GM23338 (cell line): ENCODE measurements around the gene CMYA5. TPM values are rescaled to one million over a fixed set of nuclear protein-coding genes. Genes with fewer than 3 reads are reported as not detected.

Experiments
- ATAC-seq: fragments of 200-7000 bp; cut with Tn5 transposase; 3 replicates; pipeline ENCODE4 v1.9.1; 2020
- DNase-seq: peaks from one replicate; pipeline ENCODE4 v3.0.0-alpha.2; 2015; ENCODE audit warnings: low spot score
- H2AFZ ChIP-seq: fragments of 200-600 bp; sonication (generic); 2 replicates; pipeline ENCODE4 v1.8.0; 2016; ENCODE audit warnings: antibody characterized with exemption, mild to moderate bottlenecking, moderate library complexity
- H3F3A ChIP-seq: fragments of 200-600 bp; sonication (generic); replicated peaks from 2 replicates; pipeline ENCODE4 v1.8.0; 2017; ENCODE audit warnings: antibody characterized with exemption, mixed run types, low read depth
- H3K27ac ChIP-seq: fragments of 200-600 bp; sonication (generic); 2 replicates; pipeline ENCODE4 v1.6.1; 2016; ENCODE audit warnings: low read depth
- H3K27me3 ChIP-seq: fragments of 200-600 bp; sonication (generic); 2 replicates; pipeline ENCODE4 v1.8.0; 2016; ENCODE audit warnings: mild to moderate bottlenecking, mixed run types, moderate library complexity; ENCODE audit not compliant: insufficient read depth
- H3K36me3 ChIP-seq: fragments of 200-600 bp; sonication (generic); 2 replicates; pipeline ENCODE4 v1.8.0; 2016; ENCODE audit warnings: mild to moderate bottlenecking; ENCODE audit not compliant: insufficient read depth
- H3K4me1 ChIP-seq: fragments of 200-600 bp; sonication (generic); 2 replicates; pipeline ENCODE4 v1.8.0; 2016; ENCODE audit warnings: mild to moderate bottlenecking, moderate library complexity; ENCODE audit not compliant: insufficient read depth
- H3K4me2 ChIP-seq: fragments of 200-600 bp; sonication (generic); 2 replicates; pipeline ENCODE4 v1.7.1; 2017; ENCODE audit warnings: mixed run types
- H3K4me3 ChIP-seq: fragments of 200-600 bp; sonication (generic); 2 replicates; pipeline ENCODE4 v1.6.1; 2016; ENCODE audit warnings: mixed run types
- H3K79me2 ChIP-seq: fragments of 200-600 bp; sonication (generic); replicated peaks from 2 replicates; pipeline ENCODE4 v1.8.0; 2017; ENCODE audit warnings: mild to moderate bottlenecking; ENCODE audit not compliant: insufficient read depth
- H3K9me2 ChIP-seq: fragments of 200-600 bp; sonication (generic); 2 replicates; pipeline ENCODE4 v1.8.0; 2017; ENCODE audit not compliant: insufficient read depth
- H4K20me1 ChIP-seq: fragments of 200-600 bp; sonication (generic); replicated peaks from 2 replicates; pipeline ENCODE4 v1.8.0; 2017; ENCODE audit warnings: mild to moderate bottlenecking; ENCODE audit not compliant: insufficient read depth
- H3K27ac Mint-ChIP-seq: 2 replicates; pipeline ENCODE4 v1.8.0; 2020; ENCODE audit warnings: inconsistent platforms, mild to moderate bottlenecking, moderate library complexity, mixed read lengths
- H3K27me3 Mint-ChIP-seq: 3 replicates; pipeline ENCODE4 v1.8.0; 2022; ENCODE audit warnings: low read depth, mild to moderate bottlenecking, moderate library complexity, mixed read lengths, inconsistent platforms; ENCODE audit not compliant: insufficient read depth, poor library complexity
- H3K36me3 Mint-ChIP-seq: 3 replicates; pipeline ENCODE4 v1.8.0; 2021; ENCODE audit warnings: low read depth, mild to moderate bottlenecking, inconsistent platforms, moderate library complexity, mixed read lengths
- H3K4me1 Mint-ChIP-seq: 3 replicates; pipeline ENCODE4 v1.8.0; 2020; ENCODE audit warnings: mild to moderate bottlenecking, inconsistent platforms, mixed read lengths
- H3K4me3 Mint-ChIP-seq: 3 replicates; pipeline ENCODE4 v1.8.0; 2021; ENCODE audit warnings: moderate library complexity, mild to moderate bottlenecking, inconsistent platforms, mixed read lengths
- H3K9me3 Mint-ChIP-seq: 3 replicates; pipeline ENCODE4 v1.8.0; 2020; ENCODE audit warnings: moderate library complexity, mild to moderate bottlenecking, inconsistent platforms, mixed read lengths
- CTCF ChIP-seq, 2 experiments: fragments of 200-600 bp in 1 of 2; sonication (generic) in 1 of 2; conservative IDR thresholded peaks; 2 replicates each; pipeline versions ENCODE4 v1.5.1 to v1.6.1; 2016 to 2017; ENCODE audit warnings: antibody characterized with exemption in 2 of 2, low read depth in 2 of 2, mild to moderate bottlenecking in 2 of 2, moderate library complexity in 1 of 2
- EZH2 ChIP-seq: fragments of 200-600 bp; sonication (generic); IDR thresholded peaks from one replicate; pipeline ENCODE4 v1.8.0; 2017; ENCODE audit warnings: antibody characterized with exemption, mild to moderate bottlenecking, low read depth; ENCODE audit not compliant: unreplicated experiment
- JUNB ChIP-seq: IDR thresholded peaks from one replicate; pipeline ENCODE4 v1.6.1; 2016; ENCODE audit warnings: antibody characterized with exemption; ENCODE audit not compliant: unreplicated experiment
- NANOG ChIP-seq: IDR thresholded peaks from 2 replicates; pipeline ENCODE4 v1.6.1; 2016; ENCODE audit warnings: antibody characterized with exemption, borderline replicate concordance
- POLR2AphosphoS5 ChIP-seq: IDR thresholded peaks from 2 replicates; pipeline ENCODE4 v1.6.1; 2016; ENCODE audit warnings: antibody characterized with exemption, low read depth
- REST ChIP-seq: IDR thresholded peaks from one replicate; pipeline ENCODE4 v1.6.1; 2018; ENCODE audit warnings: antibody characterized with exemption; ENCODE audit not compliant: unreplicated experiment
- STAT1 ChIP-seq: IDR thresholded peaks from one replicate; pipeline ENCODE4 v1.6.1; 2016; ENCODE audit warnings: antibody characterized with exemption; ENCODE audit not compliant: unreplicated experiment
- ZNF114 ChIP-seq: fragments of 250-450 bp; sonication (Bioruptor Pico); IDR thresholded peaks from 2 replicates; pipeline ENCODE4 v1.5.0; 2020; ENCODE audit warnings: mild to moderate bottlenecking, moderate library complexity
- ZNF331 ChIP-seq: fragments of 250-450 bp; sonication (Bioruptor Pico); IDR thresholded peaks from 2 replicates; pipeline ENCODE4 v1.5.0; 2020; ENCODE audit warnings: low read depth, mild to moderate bottlenecking, moderate library complexity
- ZNF462 ChIP-seq: fragments of 250-450 bp; sonication (Bioruptor Pico); IDR thresholded peaks from 2 replicates; pipeline ENCODE4 v1.5.0; 2020; ENCODE audit warnings: mild to moderate bottlenecking, moderate library complexity
- polyA plus RNA-seq: library from polyadenylated mRNA; unstranded; fragments of >200 nt; fragmentation: Nextera tagmentation; extraction: Ambion mirVana; gene quantifications from 2 replicates; pipeline ENCODE4 v1.2.1, GENCODE V29; 2016
- total RNA-seq: library from RNA; depleted of rRNA; stranded (reverse); fragments of >200 nt; shearing (Covaris generic); gene quantifications from 2 replicates; pipeline ENCODE4 v1.2.3, GENCODE V29; 2014
- TF ChIP-seq, protein P1 (sequence below): IDR thresholded peaks from 2 replicates; pipeline ENCODE4 v1.6.1; 2016; ENCODE audit warnings: antibody characterized with exemption

CMYA5 gene
- total and polyA plus RNA-seq, 2 experiments from 2014 or later = 0.45 to 0.49 TPM

DNA sequence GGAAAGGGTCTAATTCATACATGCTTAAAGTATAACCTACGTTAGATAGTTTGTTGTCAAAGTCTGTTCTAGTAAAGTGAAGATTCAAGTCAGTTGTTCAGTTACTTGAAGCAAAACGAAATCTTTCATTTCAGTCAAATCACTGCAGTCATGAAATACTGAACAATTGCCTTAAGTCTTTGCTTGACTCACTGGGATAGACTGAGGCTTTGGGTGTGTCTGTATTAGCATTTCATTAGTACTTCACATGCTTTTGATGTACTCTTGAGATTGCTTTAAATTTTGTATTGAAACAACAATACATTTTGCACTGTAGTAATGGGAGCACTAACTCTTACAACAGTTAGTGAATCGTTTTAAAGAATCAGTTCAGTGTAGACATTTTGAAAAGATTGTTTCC is 4.0 kb upstream of the CMYA5 start:
- Mint-ChIP-seq H3K9me3 (no peaks in the 10 kb centered on the region), H3K4me1 (peaks cover 5% of the 10 kb centered on the region), H3K4me3 (no peak overlapping the region), H3K36me3 (peaks cover 22% of the 10 kb centered on the region), H3K27me3 (peaks cover 10% of the 10 kb centered on the region), H3K27ac (no peak overlapping the region)
- no peak overlapping the region for H3K27ac ChIP-seq
- ATAC-seq = no peak
- no peak for DNase-seq
- TF ChIP-seq ZNF462 (CRISPR knock-in tag) (no peak), POLR2AphosphoS5 (no peak), JUNB (no peak), STAT1 (no peak), REST (no peak), EZH2 (no peak), ZNF331 (no peak), ZNF114 (no peak), CTCF (conservative IDR thresholded peaks at IDR 0.05; ENCODE audit: low read depth in 2 of 2) (no peak), NANOG (no peak)
- TF ChIP-seq, protein P1, sequence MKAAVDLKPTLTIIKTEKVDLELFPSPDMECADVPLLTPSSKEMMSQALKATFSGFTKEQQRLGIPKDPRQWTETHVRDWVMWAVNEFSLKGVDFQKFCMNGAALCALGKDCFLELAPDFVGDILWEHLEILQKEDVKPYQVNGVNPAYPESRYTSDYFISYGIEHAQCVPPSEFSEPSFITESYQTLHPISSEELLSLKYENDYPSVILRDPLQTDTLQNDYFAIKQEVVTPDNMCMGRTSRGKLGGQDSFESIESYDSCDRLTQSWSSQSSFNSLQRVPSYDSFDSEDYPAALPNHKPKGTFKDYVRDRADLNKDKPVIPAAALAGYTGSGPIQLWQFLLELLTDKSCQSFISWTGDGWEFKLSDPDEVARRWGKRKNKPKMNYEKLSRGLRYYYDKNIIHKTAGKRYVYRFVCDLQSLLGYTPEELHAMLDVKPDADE = no peak
- H3K4me3 ChIP-seq = no peak overlapping the region
- H3K4me1 ChIP-seq = peaks cover 5% of the 10 kb centered on the region; the same call in 1 of the 2 replicates
- no peaks in the 10 kb centered on the region for H3K36me3 ChIP-seq
- no peaks in the 10 kb centered on the region for H3K79me2 ChIP-seq
- H3K27me3 ChIP-seq = peaks cover 6% of the 10 kb centered on the region; the same call in 1 of the 2 replicates
- H3F3A ChIP-seq = peaks cover under 1% of the 10 kb centered on the region; the same call in 1 of the 2 replicates
- no peak overlapping the region for H2AFZ ChIP-seq
- no peak overlapping the region for H3K4me2 ChIP-seq
- H4K20me1 ChIP-seq = no peaks in the 10 kb centered on the region
- H3K9me2 ChIP-seq = no peaks in the 10 kb centered on the region
